Activated CD4-positive, alpha-beta T cell treated with anti-CD3 and anti-CD28 coated beads, Interleukin-2, amount 50 U/mL, for 24 hours (primary cell): ENCODE measurements around the gene ZNF524.

Experiments used
- DNase-seq, 2 donors: peaks; one replicate each; pipeline ENCODE4 v3.0.0-alpha.2; 2020; ENCODE audit warnings: low read depth in 1 of 2, low spot score in 1 of 2

Gene ZNF524

GRCh38 chr19:55641426-55642152, 41.5 kb downstream of the ZNF524 start:
- no peak for DNase-seq

GRCh38 chr19:55642153-55643002, 42.3 kb downstream of the ZNF524 start:
- no peak for DNase-seq

- peak; percentile 70 to 80 for DNase-seq
Measured at GRCh38 chr19:55643003-55643886, 43.2 kb downstream of the ZNF524 start, which contains the start of gene ZNF581. Gene ZNF581 (plus strand): TSS chr19:55643649. CDS start chr19:55644572, 923 bp downstream.

GRCh38 chr19:55643887-55644176, 43.7 kb downstream of the ZNF524 start:
- no peak for DNase-seq

GRCh38 chr19:55644191-55644833, 44.2 kb downstream of the ZNF524 start:
- DNase-seq, result no peak

GRCh38 chr19:55644842-55645511, 44.9 kb downstream of the ZNF524 start:
- no peak for DNase-seq

GRCh38 chr19:55645512-55645881, 45.4 kb downstream of the ZNF524 start:
- DNase-seq, result no peak

GRCh38 chr19:55646889-55647731, 47.0 kb downstream of the ZNF524 start:
- no peak for DNase-seq

- no peak for DNase-seq
Measured at GRCh38 chr19:55647732-55648584, 47.9 kb downstream of the ZNF524 start, which contains the start of gene CCDC106. Gene CCDC106 (plus strand): TSS chr19:55648212. CDS start chr19:55649047, 835 bp downstream.

- no peak for DNase-seq
Measured at GRCh38 chr19:55648585-55649267, 48.6 kb downstream of the ZNF524 start.

- no peak for DNase-seq
Measured at GRCh38 chr19:55649268-55650125, 49.4 kb downstream of the ZNF524 start.

- DNase-seq, result no peak
Measured at GRCh38 chr19:55650126-55650557, 50.1 kb downstream of the ZNF524 start.

- DNase-seq, result no peak
Measured at GRCh38 chr19:55650602-55651230, 50.6 kb downstream of the ZNF524 start.

GRCh38 chr19:55651236-55651635, 51.1 kb downstream of the ZNF524 start:
- DNase-seq, result no peak

- DNase-seq, result no peak
Measured at GRCh38 chr19:55652311-55653128, 52.4 kb downstream of the ZNF524 start.
